ENCODE measurements around the gene SULT2B1. TPM values are rescaled to one million over a fixed set of nuclear protein-coding genes. Genes with fewer than 3 reads are reported as not detected.
A peak's percentile ranks its signal among the peaks of the same experiment; 100 is the strongest.

The SULT2B1 gene
- polyA plus RNA-seq, 1 donor from 2014 or later: not detected

- TF ChIP-seq EZH2 (IDR thresholded peaks at IDR 0.05; ENCODE audit: borderline replicate concordance, insufficient read depth, low read length, poor library complexity, severe bottlenecking) (no peak), RAD21 (conservative IDR thresholded peaks at IDR 0.05) (no peak), MXI1 (conservative IDR thresholded peaks at IDR 0.05; ENCODE audit: poor library complexity, severe bottlenecking) (no peak), TAF1 (IDR thresholded peaks at IDR 0.05; ENCODE audit: low read depth) (no peak), SMC3 (conservative IDR thresholded peaks at IDR 0.05; ENCODE audit: poor library complexity) (no peak), CTCF (IDR thresholded peaks at IDR 0.05; ENCODE audit: poor library complexity, severe bottlenecking) (no peak), POLR2AphosphoS5 (IDR thresholded peaks at IDR 0.05) (no peak), EP300 (conservative IDR thresholded peaks at IDR 0.05; ENCODE audit: poor library complexity, severe bottlenecking) (no peak)
- no peak overlapping the region for H3K27ac ChIP-seq (ENCODE audit: low read length)
- H3K4me2 ChIP-seq (ENCODE audit: low read length): peak overlapping the region; percentile 62
- peak overlapping the region; percentile 74 for H3K4me3 ChIP-seq (ENCODE audit: low read length)
- H2AFZ ChIP-seq (ENCODE audit: low read depth, low read length): no peak overlapping the region
- no peaks in the 10 kb centered on the region for H3K27me3 ChIP-seq (ENCODE audit: insufficient read depth, low read depth, low read length)
- no peaks in the 10 kb centered on the region for H3F3A ChIP-seq (ENCODE audit: insufficient read depth, low read length, poor library complexity, severe bottlenecking)
- no peaks in the 10 kb centered on the region for H3K79me2 ChIP-seq (replicated peaks; ENCODE audit: insufficient read depth, low read length)
- no peaks in the 10 kb centered on the region for H4K20me1 ChIP-seq (ENCODE audit: insufficient read depth)
- H3K9me3 ChIP-seq (ENCODE audit: low read length): no peaks in the 10 kb centered on the region
- H3K36me3 ChIP-seq (ENCODE audit: insufficient read depth, low read length): no peaks in the 10 kb centered on the region
- no peaks in the 10 kb centered on the region for H3K9me2 ChIP-seq (ENCODE audit: insufficient read depth, low read length)
- peak overlapping the region; percentile 91 for H3K9ac ChIP-seq (ENCODE audit: low read length)
Measured at GRCh38 chr19:48644355-48644754, 92.4 kb downstream of the SULT2B1 start.

- Histone ChIP-seq H3K4me3 (ENCODE audit: low read length) (peak overlapping the region; percentile 74), H3K4me2 (ENCODE audit: low read length) (peak overlapping the region; percentile 62), H3K27me3 (ENCODE audit: insufficient read depth, low read depth, low read length) (no peaks in the 10 kb centered on the region), H3K27ac (ENCODE audit: low read length) (peak overlapping the region; percentile 94), H3K9me2 (ENCODE audit: insufficient read depth, low read length) (no peaks in the 10 kb centered on the region), H2AFZ (ENCODE audit: low read depth, low read length) (peak overlapping the region; percentile 37), H3F3A (ENCODE audit: insufficient read depth, low read length, poor library complexity, severe bottlenecking) (no peaks in the 10 kb centered on the region), H3K9me3 (ENCODE audit: low read length) (no peaks in the 10 kb centered on the region), H3K79me2 (replicated peaks; ENCODE audit: insufficient read depth, low read length) (no peaks in the 10 kb centered on the region), H4K20me1 (ENCODE audit: insufficient read depth) (no peaks in the 10 kb centered on the region), H3K36me3 (ENCODE audit: insufficient read depth, low read length) (no peaks in the 10 kb centered on the region), H3K9ac (ENCODE audit: low read length) (peak overlapping the region; percentile 91)
- TF ChIP-seq SMC3 (conservative IDR thresholded peaks at IDR 0.05; ENCODE audit: poor library complexity): no peak
- TF ChIP-seq MXI1 (conservative IDR thresholded peaks at IDR 0.05; ENCODE audit: poor library complexity, severe bottlenecking): peak; percentile 17
- peak; percentile 19 for TF ChIP-seq EP300 (conservative IDR thresholded peaks at IDR 0.05; ENCODE audit: poor library complexity, severe bottlenecking)
Measured at GRCh38 chr19:48644839-48645619, 93.1 kb downstream of the SULT2B1 start.

- H3K9me2 ChIP-seq (ENCODE audit: insufficient read depth, low read length): no peaks in the 10 kb centered on the region
- no peaks in the 10 kb centered on the region for H3K79me2 ChIP-seq (replicated peaks; ENCODE audit: insufficient read depth, low read length)
- H4K20me1 ChIP-seq (ENCODE audit: insufficient read depth): no peaks in the 10 kb centered on the region
- H3K4me3 ChIP-seq (ENCODE audit: low read length): peak overlapping the region; percentile 74
- no peaks in the 10 kb centered on the region for H3K27me3 ChIP-seq (ENCODE audit: insufficient read depth, low read depth, low read length)
- no peaks in the 10 kb centered on the region for H3K9me3 ChIP-seq (ENCODE audit: low read length)
- H3K4me2 ChIP-seq (ENCODE audit: low read length): peak overlapping the region; percentile 62
- TF ChIP-seq TAF1 (IDR thresholded peaks at IDR 0.05; ENCODE audit: low read depth) (peak; percentile 75), REST (IDR thresholded peaks at IDR 0.05; ENCODE audit: borderline replicate concordance) (no peak)
- H3K36me3 ChIP-seq (ENCODE audit: insufficient read depth, low read length): no peaks in the 10 kb centered on the region
- no peaks in the 10 kb centered on the region for H3F3A ChIP-seq (ENCODE audit: insufficient read depth, low read length, poor library complexity, severe bottlenecking)
- H3K27ac ChIP-seq (ENCODE audit: low read length): peak overlapping the region; percentile 94
- peak overlapping the region; percentile 91 for H3K9ac ChIP-seq (ENCODE audit: low read length)
- H2AFZ ChIP-seq (ENCODE audit: low read depth, low read length): peak overlapping the region; percentile 37
Measured at GRCh38 chr19:48645620-48646000, 93.6 kb downstream of the SULT2B1 start.

Measured in neural cell (in vitro differentiated cells).